ENCODE results near the gene RDM1. TPM values are rescaled to one million over a fixed set of nuclear protein-coding genes. Genes with fewer than 3 reads are reported as not detected.

RDM1 gene
- total and polyA plus RNA-seq, 7 donors = 0.92 to 3.6 TPM; not detected in 5

- H3K4me3 ChIP-seq = no peak overlapping the region
- no peaks in the 10 kb centered on the region for H3K4me1 ChIP-seq
- H3K9me3 ChIP-seq = no peaks in the 10 kb centered on the region
- H3K36me3 ChIP-seq = no peaks in the 10 kb centered on the region
- 97% methylated on average over 29 of the region's 29 CpGs for WGBS, 2 donors
- H3K27ac ChIP-seq = no peak overlapping the region
- intact Hi-C loops (cut with DNase I) = no loop called here
- no peaks in the 10 kb centered on the region for H3K27me3 ChIP-seq
- DNase-seq = no peak
- no peak for TF ChIP-seq POLR2AphosphoS5 (IDR thresholded peaks at IDR 0.05)
- no peak for TF ChIP-seq EP300 (IDR thresholded peaks at IDR 0.05)
- TF ChIP-seq, protein P1, sequence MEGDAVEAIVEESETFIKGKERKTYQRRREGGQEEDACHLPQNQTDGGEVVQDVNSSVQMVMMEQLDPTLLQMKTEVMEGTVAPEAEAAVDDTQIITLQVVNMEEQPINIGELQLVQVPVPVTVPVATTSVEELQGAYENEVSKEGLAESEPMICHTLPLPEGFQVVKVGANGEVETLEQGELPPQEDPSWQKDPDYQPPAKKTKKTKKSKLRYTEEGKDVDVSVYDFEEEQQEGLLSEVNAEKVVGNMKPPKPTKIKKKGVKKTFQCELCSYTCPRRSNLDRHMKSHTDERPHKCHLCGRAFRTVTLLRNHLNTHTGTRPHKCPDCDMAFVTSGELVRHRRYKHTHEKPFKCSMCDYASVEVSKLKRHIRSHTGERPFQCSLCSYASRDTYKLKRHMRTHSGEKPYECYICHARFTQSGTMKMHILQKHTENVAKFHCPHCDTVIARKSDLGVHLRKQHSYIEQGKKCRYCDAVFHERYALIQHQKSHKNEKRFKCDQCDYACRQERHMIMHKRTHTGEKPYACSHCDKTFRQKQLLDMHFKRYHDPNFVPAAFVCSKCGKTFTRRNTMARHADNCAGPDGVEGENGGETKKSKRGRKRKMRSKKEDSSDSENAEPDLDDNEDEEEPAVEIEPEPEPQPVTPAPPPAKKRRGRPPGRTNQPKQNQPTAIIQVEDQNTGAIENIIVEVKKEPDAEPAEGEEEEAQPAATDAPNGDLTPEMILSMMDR (IDR thresholded peaks at IDR 0.05) = no peak
- no peak for TF ChIP-seq POLR2A (IDR thresholded peaks at IDR 0.05)
These were observed 12.9 kb downstream of the RDM1 start for GRCh38 chr17:35917519-35918213.

DNA sequence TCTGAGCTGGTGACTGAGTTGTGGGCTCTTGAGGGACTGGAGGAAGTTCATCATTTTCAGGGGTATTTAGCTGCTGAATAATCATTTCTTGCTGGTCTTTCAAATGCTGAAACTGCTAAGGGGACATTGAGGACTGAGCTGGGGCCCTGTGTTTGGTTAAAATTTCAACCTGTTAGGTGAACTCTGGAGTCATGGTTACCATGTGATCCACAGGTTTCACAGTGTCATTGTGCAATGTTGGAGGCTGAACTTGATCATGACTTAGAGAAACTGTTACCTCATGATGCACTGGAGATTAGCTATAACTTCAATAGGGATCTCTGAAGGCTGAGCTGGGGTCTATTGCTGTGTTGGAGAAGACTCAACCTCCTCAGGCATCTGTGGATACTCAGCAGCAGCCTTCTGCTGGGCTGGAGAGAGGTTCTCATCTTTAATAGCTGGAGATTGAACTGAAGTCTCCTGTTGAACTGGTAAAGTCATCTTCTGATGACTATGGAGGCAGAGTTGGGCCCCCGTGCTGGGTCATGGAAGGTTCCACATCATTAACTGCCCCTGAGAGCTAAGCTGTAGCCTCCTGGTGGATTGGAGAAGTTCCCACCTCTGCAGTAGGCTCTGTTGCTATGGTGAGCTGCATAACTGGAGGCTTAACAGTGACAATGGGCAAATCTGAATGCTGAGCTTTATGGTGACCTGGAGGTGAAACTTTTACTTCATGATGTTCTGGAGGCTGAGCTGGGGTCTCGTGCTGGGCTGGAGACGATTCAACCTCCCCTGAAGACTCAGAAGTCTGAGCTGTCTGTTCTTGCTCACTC is 15.2 kb downstream of the RDM1 start:
- 84% methylated on average over 3 of the region's 3 CpGs for WGBS, 2 donors
- no peak for DNase-seq
- H3K9me3 ChIP-seq = no peaks in the 10 kb centered on the region
- no peak overlapping the region for H3K4me3 ChIP-seq
- H3K36me3 ChIP-seq = no peaks in the 10 kb centered on the region
- no peaks in the 10 kb centered on the region for H3K27me3 ChIP-seq
- intact Hi-C loops (cut with DNase I) = no loop called here
- H3K4me1 ChIP-seq = no peaks in the 10 kb centered on the region
- TF ChIP-seq EP300 (IDR thresholded peaks at IDR 0.05) = no peak
- TF ChIP-seq POLR2AphosphoS5 (IDR thresholded peaks at IDR 0.05) = no peak
- no peak for TF ChIP-seq POLR2A (IDR thresholded peaks at IDR 0.05)
- TF ChIP-seq, protein P1 (IDR thresholded peaks at IDR 0.05) = no peak
- H3K27ac ChIP-seq = no peak overlapping the region

DNA sequence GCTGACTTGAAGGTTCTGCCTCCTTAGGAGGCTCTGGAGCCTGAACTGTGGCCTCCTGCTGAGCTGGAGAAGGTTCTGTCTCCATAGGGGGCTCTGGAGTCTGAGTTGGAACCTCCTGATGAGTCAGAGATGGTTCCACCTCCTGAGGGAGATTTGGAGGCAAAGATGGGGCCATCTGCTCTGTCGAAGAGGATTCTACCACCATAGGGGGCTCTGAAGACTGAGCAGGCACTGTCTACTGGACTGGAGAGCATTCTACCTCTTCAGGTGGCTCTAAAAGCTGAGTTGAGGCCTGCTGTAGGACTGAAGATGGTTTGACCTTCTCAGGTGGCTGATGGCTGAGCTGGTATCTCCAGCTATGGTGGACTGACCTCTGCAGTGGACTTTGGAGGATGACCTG is 16.2 kb downstream of the RDM1 start:
- H3K9me3 ChIP-seq = no peaks in the 10 kb centered on the region
- intact Hi-C loops (cut with DNase I) = no loop called here
- no peak overlapping the region for H3K27ac ChIP-seq
- H3K4me3 ChIP-seq = no peak overlapping the region
- no peak for DNase-seq
- no peak for TF ChIP-seq POLR2A (IDR thresholded peaks at IDR 0.05)
- no peak for TF ChIP-seq POLR2AphosphoS5 (IDR thresholded peaks at IDR 0.05)
- TF ChIP-seq EP300 (IDR thresholded peaks at IDR 0.05) = no peak
- H3K36me3 ChIP-seq = no peaks in the 10 kb centered on the region
- no peaks in the 10 kb centered on the region for H3K4me1 ChIP-seq
- 94 to 97% methylated on average over 1 of the region's 1 CpG for WGBS, 2 donors
- H3K27me3 ChIP-seq = no peaks in the 10 kb centered on the region

- Histone ChIP-seq H3K27ac (no peak overlapping the region), H3K4me3 (no peak overlapping the region), H3K4me1 (no peaks in the 10 kb centered on the region), H3K27me3 (no peaks in the 10 kb centered on the region), H3K9me3 (no peaks in the 10 kb centered on the region), H3K36me3 (no peaks in the 10 kb centered on the region)
- WGBS, 2 donors = 86 to 91% methylated on average over 4 of the region's 4 CpGs
- intact Hi-C loops (cut with DNase I) = no loop called here
- TF ChIP-seq, protein P1 (IDR thresholded peaks at IDR 0.05) = no peak
- TF ChIP-seq POLR2AphosphoS5 (IDR thresholded peaks at IDR 0.05) = no peak
- TF ChIP-seq EP300 (IDR thresholded peaks at IDR 0.05) = no peak
- no peak for TF ChIP-seq POLR2A (IDR thresholded peaks at IDR 0.05)
- DNase-seq = no peak
These were observed 17.0 kb downstream of the RDM1 start for GRCh38 chr17:35913609-35914008.

GRCh38 chr17:35912942-35913341 is 17.6 kb downstream of the RDM1 start:
- Histone ChIP-seq H3K27me3 (no peaks in the 10 kb centered on the region), H3K4me3 (no peak overlapping the region), H3K27ac (no peak overlapping the region), H3K36me3 (no peaks in the 10 kb centered on the region), H3K9me3 (no peaks in the 10 kb centered on the region), H3K4me1 (no peaks in the 10 kb centered on the region)
- WGBS, 2 donors = 83 to 90% methylated on average over 2 of the region's 2 CpGs
- DNase-seq = no peak
- intact Hi-C loops (cut with DNase I) = no loop called here
- TF ChIP-seq, protein P1 (IDR thresholded peaks at IDR 0.05) = no peak
- no peak for TF ChIP-seq POLR2AphosphoS5 (IDR thresholded peaks at IDR 0.05)
- no peak for TF ChIP-seq POLR2A (IDR thresholded peaks at IDR 0.05)
- no peak for TF ChIP-seq EP300 (IDR thresholded peaks at IDR 0.05)
